ENCODE measurements around the gene TYRP1.

Gene TYRP1

GRCh38 chr9:12680341-12680740, 12.8 kb upstream of the TYRP1 start:
- H3K9me3 ChIP-seq (ENCODE audit: insufficient read depth, low read length), result no peaks in the 10 kb centered on the region
- H3K79me2 ChIP-seq (ENCODE audit: insufficient read depth, low read length), result no peaks in the 10 kb centered on the region

GRCh38 chr9:12680757-12681156, 12.4 kb upstream of the TYRP1 start:
- Histone ChIP-seq H3K4me2 (ENCODE audit: low read depth, low read length, poor library complexity, severe bottlenecking) (no peak overlapping the region), H3K9me2 (replicated peaks; ENCODE audit: insufficient read depth, low read length) (no peaks in the 10 kb centered on the region), H3F3A (ENCODE audit: insufficient read depth) (no peaks in the 10 kb centered on the region), H3K36me3 (ENCODE audit: low read length) (no peaks in the 10 kb centered on the region), H3K9ac (ENCODE audit: low read length) (no peak overlapping the region), H3K4me3 (ENCODE audit: insufficient read depth, low read length, poor library complexity, severe bottlenecking) (no peak overlapping the region), H4K20me1 (ENCODE audit: low read depth, low read length) (no peaks in the 10 kb centered on the region), H3K27ac (ENCODE audit: low read depth, low read length) (no peak overlapping the region), H3K79me2 (ENCODE audit: insufficient read depth, low read length) (no peaks in the 10 kb centered on the region), H2AFZ (ENCODE audit: low read depth, low read length, severe bottlenecking) (no peak overlapping the region), H3K27me3 (ENCODE audit: low read length) (no peaks in the 10 kb centered on the region), H3K9me3 (ENCODE audit: insufficient read depth, low read length) (no peaks in the 10 kb centered on the region)
- TF ChIP-seq EZH2phosphoT487 (conservative IDR thresholded peaks at IDR 0.05; ENCODE audit: low read length) (no peak), CTCF (IDR thresholded peaks at IDR 0.05; ENCODE audit: insufficient read depth, low read length, poor library complexity, severe bottlenecking) (no peak)

More at GRCh38 chr9:12680341-12680740, 12.8 kb upstream of the TYRP1 start:
- H3K9me2 ChIP-seq (replicated peaks; ENCODE audit: insufficient read depth, low read length), result no peaks in the 10 kb centered on the region
- no peaks in the 10 kb centered on the region for H3K27me3 ChIP-seq (ENCODE audit: low read length)
- H3K4me2 ChIP-seq (ENCODE audit: low read depth, low read length, poor library complexity, severe bottlenecking), result no peak overlapping the region
- H3K36me3 ChIP-seq (ENCODE audit: low read length), result no peaks in the 10 kb centered on the region
- H3K9ac ChIP-seq (ENCODE audit: low read length), result no peak overlapping the region
- TF ChIP-seq EZH2phosphoT487 (conservative IDR thresholded peaks at IDR 0.05; ENCODE audit: low read length) (no peak), CTCF (IDR thresholded peaks at IDR 0.05; ENCODE audit: insufficient read depth, low read length, poor library complexity, severe bottlenecking) (no peak)
- no peak overlapping the region for H3K27ac ChIP-seq (ENCODE audit: low read depth, low read length)
- no peak overlapping the region for H2AFZ ChIP-seq (ENCODE audit: low read depth, low read length, severe bottlenecking)
- no peaks in the 10 kb centered on the region for H3F3A ChIP-seq (ENCODE audit: insufficient read depth)
- no peak overlapping the region for H3K4me3 ChIP-seq (ENCODE audit: insufficient read depth, low read length, poor library complexity, severe bottlenecking)
- H4K20me1 ChIP-seq (ENCODE audit: low read depth, low read length), result no peaks in the 10 kb centered on the region

GRCh38 chr9:12681620-12682019, 11.6 kb upstream of the TYRP1 start:
- H3K9me2 ChIP-seq (replicated peaks; ENCODE audit: insufficient read depth, low read length), result no peaks in the 10 kb centered on the region
- no peak overlapping the region for H2AFZ ChIP-seq (ENCODE audit: low read depth, low read length, severe bottlenecking)
- no peaks in the 10 kb centered on the region for H3K27me3 ChIP-seq (ENCODE audit: low read length)
- H3K9me3 ChIP-seq (ENCODE audit: insufficient read depth, low read length), result no peaks in the 10 kb centered on the region
- no peaks in the 10 kb centered on the region for H3K36me3 ChIP-seq (ENCODE audit: low read length)
- no peak overlapping the region for H3K4me3 ChIP-seq (ENCODE audit: insufficient read depth, low read length, poor library complexity, severe bottlenecking)
- H3K79me2 ChIP-seq (ENCODE audit: insufficient read depth, low read length), result no peaks in the 10 kb centered on the region
- H3K4me2 ChIP-seq (ENCODE audit: low read depth, low read length, poor library complexity, severe bottlenecking), result no peak overlapping the region
- no peaks in the 10 kb centered on the region for H3F3A ChIP-seq (ENCODE audit: insufficient read depth)
- H4K20me1 ChIP-seq (ENCODE audit: low read depth, low read length), result no peaks in the 10 kb centered on the region
- H3K27ac ChIP-seq (ENCODE audit: low read depth, low read length), result no peak overlapping the region
- H3K9ac ChIP-seq (ENCODE audit: low read length), result no peak overlapping the region
- TF ChIP-seq CTCF (IDR thresholded peaks at IDR 0.05; ENCODE audit: insufficient read depth, low read length, poor library complexity, severe bottlenecking), result no peak
- no peak for TF ChIP-seq EZH2phosphoT487 (conservative IDR thresholded peaks at IDR 0.05; ENCODE audit: low read length)

Measured in SU-DHL-6 (cell line).